Measurements from ENCODE around the gene ZNF417. TPM values are rescaled to one million over a fixed set of nuclear protein-coding genes. Genes with fewer than 3 reads are reported as not detected.
"Not testable (repeated sequence)": the region's sequence is repeated elsewhere in the genome, so short reads cannot be mapped to it uniquely, and the experiment has no call there.

Gene ZNF417
- total RNA-seq (2011; cell fraction: chromatin; rRNA removed; ENCODE audit: low replicate concordance) = 24.2 and 46.2 TPM in 2 replicates
- 17.0 and 20.8 TPM in 2 replicates for total RNA-seq (2011; cell fraction: nucleolus; rRNA removed)
- 25.9 and 31.3 TPM in 2 replicates for total RNA-seq (2011; cell fraction: nucleoplasm; rRNA removed)
- 3.2 and 5.7 TPM in 2 replicates for total RNA-seq (2014; rRNA removed)
- total RNA-seq (2014; rRNA removed; fragmentation: Illumina TruSeq; extraction: Trizol) = 5.4 and 7.2 TPM in 2 replicates
- total RNA-seq (2015; rRNA removed; fragmentation: Illumina TruSeq; extraction: Trizol) = 4.2 and 4.6 TPM in 2 replicates
- 5.3 and 6.1 TPM in 2 replicates for total RNA-seq (2021)
- polyA plus RNA-seq (2011; rRNA removed) = 6.1 and 7.2 TPM in 2 replicates
- 1.6 and 4.4 TPM in 2 replicates for polyA plus RNA-seq (2011; cell fraction: cytosol; rRNA removed)
- polyA plus RNA-seq (2011; cell fraction: nucleus; rRNA removed) = 10.8 and 11.5 TPM in 2 replicates
- 2.0 and 4.1 TPM in 2 replicates for polyA plus RNA-seq (2012)
- 2.7 and 3.1 TPM in 2 replicates for polyA plus RNA-seq (2014; fragmentation: Illumina TruSeq; extraction: Trizol)
- polyA plus RNA-seq (2014; fragmentation: Nextera tagmentation; extraction: Ambion mirVana) = under 1 TPM; 0.35 to 0.61 TPM
- polyA plus RNA-seq (2014; rRNA removed) = 2.7 and 2.9 TPM in 2 replicates
- 11.3 and 11.5 TPM in 2 replicates for polyA minus RNA-seq (2011; rRNA and poly(A)+ RNA removed)
- polyA minus RNA-seq (2011; cell fraction: cytosol; rRNA and poly(A)+ RNA removed) = 3.5 and 5.0 TPM in 2 replicates
- 7.9 and 15.0 TPM in 2 replicates for polyA minus RNA-seq (2011; cell fraction: nucleus; rRNA and poly(A)+ RNA removed)
- percentile 74 among the genes with signal in this experiment for Bru-seq, nascent RNA
- BruChase-seq, experiment 1, labeled RNA remaining after a 2-hour chase = percentile 84 among the genes with signal in this experiment
- percentile 83 among the genes with signal in this experiment for BruChase-seq, experiment 2, labeled RNA remaining after a 6-hour chase
- long read RNA-seq, experiment 1, partial matches to known transcripts = 0 of 7 reads
- long read RNA-seq, experiment 1, other reads (novel, unspliced or antisense) = 7 of 7 reads
- long read RNA-seq, experiment 2, partial matches to known transcripts = 0 of 3 reads
- long read RNA-seq, experiment 2, other reads (novel, unspliced or antisense) = 3 of 3 reads
- long read RNA-seq, experiment 3, partial matches to known transcripts = 0 of 1 reads
- long read RNA-seq, experiment 3, other reads (novel, unspliced or antisense) = 0 of 1 reads

- WGBS (ENCODE audit: insufficient coverage, low coverage, missing lambda C conversion rate) = 3% methylated on average over 41 of the region's 51 CpGs
- FAIRE-seq = peak; percentile 100
- in situ Hi-C loops (cut with MboI); H4K20me1 ChIP-seq (replicated peaks; ENCODE audit: control insufficient read depth, insufficient read depth, low read length); H3K27me3 ChIP-seq (ENCODE audit: control insufficient read depth in 2 of 2, insufficient read depth in 2 of 2, low read length in 2 of 2); H3K9me3 ChIP-seq (replicated peaks; ENCODE audit: control insufficient read depth, insufficient read depth, low read depth, low read length); intact Hi-C loops (cut with micrococcal nuclease); H3K36me3 ChIP-seq (ENCODE audit: control insufficient read depth, insufficient read depth, low read length); H3K9me1 ChIP-seq (ENCODE audit: control insufficient read depth, insufficient read depth, low read length); H3K4me1 ChIP-seq (replicated peaks in 1 of 2; ENCODE audit: control insufficient read depth in 2 of 2, insufficient read depth in 2 of 2, low read length in 2 of 2); CTCF ChIA-PET (ENCODE audit: low intra/inter-chr PET ratio): not testable (repeated sequence)
- peak; percentile 100 for ATAC-seq
- BruUV-seq (replicated peaks) = TSS peak; percentile 72
- Histone ChIP-seq H3K27ac (ENCODE audit: extremely low read depth, low read depth, low read length) (peak within 1 kb of the TSS; percentile 64; the same call in 2 of the 3 replicates), H3K4me2 (ENCODE audit: insufficient read depth, low read length) (peak within 1 kb of the TSS; percentile 74), H3K9ac (ENCODE audit: insufficient read depth in 1 of 2, low read depth in 2 of 2, low read length in 2 of 2) (peak within 1 kb of the TSS; percentile 75 to 90), H2AFZ (ENCODE audit: low read depth, low read length) (peak within 1 kb of the TSS; percentile 73), H3K79me2 (ENCODE audit: control insufficient read depth, insufficient read depth, low read length) (peaks cover 11% of the 10 kb centered on the region; the same call in 2 of the 3 replicates), H3K4me3 (peak within 1 kb of the TSS; percentile 67)
- POLR2A ChIA-PET = interaction anchor here (0.6 to 1.9 kb wide), 4 partner anchors 9 to 267 kb away, joined by 3 to 6 read pairs (median 4); partner anchors contain the start of gene ZNF418
- peak; percentile 90 to 93 (median 92) for DNase-seq (ENCODE audit: extremely low read depth in 1 of 4, low spot score in 3 of 4)
- TF ChIP-seq FOS (IDR thresholded peaks at IDR 0.05; ENCODE audit: extremely low read depth, insufficient read length) (peak; percentile 52), EP400 (IDR thresholded peaks at IDR 0.05) (peak; percentile 89), HDAC2 (IDR thresholded peaks at IDR 0.05) (0 out of 2 replicates have a peak, but pooled peaks have one; percentile 35), GABPA (tag; conservative IDR thresholded peaks at IDR 0.05; ENCODE audit: low read depth) (peak; percentile 90), RCOR1 (IDR thresholded peaks at IDR 0.05; ENCODE audit: borderline replicate concordance in 1 of 2, low read depth in 2 of 2, low read length in 2 of 2) (peak in 1 of 2 experiments; percentile 61; a peak in 2 of 4 replicates)
Measured at GRCh38 chr19:57916168-57916995, at the start of gene ZNF417. TSS of gene ZNF417 (minus strand) at chr19:57916592. CDS start at chr19:57916411, 181 bp downstream.

All from K562 (cell line).